Trophoblast cell (in vitro differentiated cells and primary cell): ENCODE measurements around the gene ARHGEF26.

Source experiments
- DNase-seq, 2 donors: peaks; one replicate each; pipeline ENCODE4 v3.0.0-alpha.2; 2016
- H2AFZ ChIP-seq: 2 replicates; pipeline ENCODE4 v1.6.1; 2013; ENCODE audit warnings: low read length, moderate library complexity, mild to moderate bottlenecking; ENCODE audit not compliant: insufficient read depth, poor library complexity
- H2AK5ac ChIP-seq: 2 replicates; pipeline ENCODE4 v1.6.1; 2013; ENCODE audit warnings: mild to moderate bottlenecking, low read length
- H2BK120ac ChIP-seq: 2 replicates; pipeline ENCODE4 v1.6.1; 2013; ENCODE audit warnings: low read length, mild to moderate bottlenecking, moderate library complexity; ENCODE audit not compliant: insufficient read depth, poor library complexity
- H2BK12ac ChIP-seq: 2 replicates; pipeline ENCODE4 v1.6.1; 2013; ENCODE audit warnings: mild to moderate bottlenecking, low read length, moderate library complexity
- H2BK5ac ChIP-seq: 2 replicates; pipeline ENCODE4 v1.6.1; 2013; ENCODE audit warnings: low read length, low read depth, moderate library complexity, mild to moderate bottlenecking; ENCODE audit not compliant: poor library complexity
- H3K14ac ChIP-seq: 2 replicates; pipeline ENCODE4 v1.6.1; 2013; ENCODE audit warnings: mild to moderate bottlenecking, low read length
- H3K18ac ChIP-seq: 2 replicates; pipeline ENCODE4 v1.6.1; 2013; ENCODE audit warnings: mild to moderate bottlenecking, low read length
- H3K23ac ChIP-seq: 2 replicates; pipeline ENCODE4 v1.6.1; 2013; ENCODE audit warnings: low read length
- H3K27ac ChIP-seq: 2 replicates; pipeline ENCODE4 v1.5.1; 2013; ENCODE audit warnings: low read depth, mild to moderate bottlenecking, inconsistent platforms, low read length, moderate library complexity
- H3K27me3 ChIP-seq: 2 replicates; pipeline ENCODE4 v1.6.1; 2013; ENCODE audit warnings: inconsistent platforms, mild to moderate bottlenecking, low read length, moderate library complexity; ENCODE audit not compliant: insufficient read depth
- H3K36me3 ChIP-seq, 2 experiments: 1 replicate in 1 of 2; 2 replicates in 1 of 2; pipeline ENCODE4 v1.6.1; 2013; ENCODE audit warnings: low read length in 2 of 2, mild to moderate bottlenecking in 2 of 2, moderate library complexity in 1 of 2; ENCODE audit not compliant: insufficient read depth in 2 of 2, control insufficient read depth in 1 of 2
- H3K4ac ChIP-seq: 2 replicates; pipeline ENCODE4 v1.6.1; 2013; ENCODE audit warnings: low read depth, mild to moderate bottlenecking, low read length, moderate library complexity
- H3K4me1 ChIP-seq, 2 experiments: 1 replicate in 1 of 2; 2 replicates in 1 of 2; pipeline ENCODE4 v1.6.1; 2013; ENCODE audit warnings: low read length in 2 of 2, mild to moderate bottlenecking in 2 of 2, moderate library complexity in 1 of 2; ENCODE audit not compliant: insufficient read depth in 2 of 2, control insufficient read depth in 1 of 2
- H3K4me2 ChIP-seq: 2 replicates; pipeline ENCODE4 v1.6.1; 2013; ENCODE audit warnings: inconsistent platforms, mild to moderate bottlenecking, low read length, moderate library complexity
- H3K4me3 ChIP-seq: 2 replicates; pipeline ENCODE4 v1.5.1; 2013; ENCODE audit warnings: mild to moderate bottlenecking, low read depth, low read length, inconsistent platforms
- H3K79me1 ChIP-seq: one replicate; pipeline ENCODE4 v1.6.1; 2013; ENCODE audit warnings: low read length
- H3K79me2 ChIP-seq: 2 replicates; pipeline ENCODE4 v1.6.1; 2013; ENCODE audit warnings: low read length, mild to moderate bottlenecking; ENCODE audit not compliant: control insufficient read depth, insufficient read depth, poor library complexity
- H3K9ac ChIP-seq: 2 replicates; pipeline ENCODE4 v1.6.1; 2013; ENCODE audit warnings: mild to moderate bottlenecking, low read length
- H3K9me3 ChIP-seq: 2 replicates; pipeline ENCODE4 v1.6.1; 2013; ENCODE audit warnings: low read depth, mild to moderate bottlenecking, control low read depth, inconsistent platforms, low read length; ENCODE audit not compliant: insufficient read depth
- H4K12ac ChIP-seq: 2 replicates; pipeline ENCODE4 v1.6.1; 2013; ENCODE audit warnings: low read depth, mild to moderate bottlenecking, low read length, moderate library complexity
- H4K8ac ChIP-seq: 2 replicates; pipeline ENCODE4 v1.6.1; 2013; ENCODE audit warnings: low read depth, mild to moderate bottlenecking, low read length, moderate library complexity
- H4K91ac ChIP-seq: one replicate; pipeline ENCODE4 v1.6.1; 2013; ENCODE audit warnings: low read depth, mild to moderate bottlenecking, low read length, moderate library complexity
- WGBS: extraction: QIAGEN DNeasy Blood & Tissue Kit; methylation state at CpG from one replicate; pipeline ENCODE4 v1.1.7; 2013; ENCODE audit warnings: missing lambda C conversion rate; ENCODE audit not compliant: insufficient read length, insufficient coverage; ENCODE audit errors: extremely low coverage; 5-methylcytosine and 5-hydroxymethylcytosine counted together

ARHGEF26 gene

DNA sequence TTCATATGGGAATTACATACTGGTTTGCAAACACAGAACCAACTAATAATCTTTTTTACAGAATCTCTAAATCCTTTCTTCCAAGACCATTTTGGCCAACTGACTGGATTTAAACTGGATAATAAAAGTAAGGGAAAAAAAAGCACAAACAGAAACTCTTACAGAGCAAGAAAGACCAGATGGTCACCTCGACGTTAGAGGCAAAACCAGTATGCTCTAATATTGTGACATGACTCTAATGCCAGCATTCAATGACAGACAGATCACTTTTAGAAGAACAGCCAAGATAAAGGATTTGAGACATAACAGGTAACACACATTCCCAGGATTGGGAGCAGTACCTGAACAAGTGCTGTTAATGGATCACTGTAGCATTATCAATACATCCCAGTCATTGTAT is 152.2 kb downstream of the ARHGEF26 start:
- no peak overlapping the region for H2BK12ac ChIP-seq
- no peak overlapping the region for H4K12ac ChIP-seq
- no peak overlapping the region for H4K91ac ChIP-seq
- no peak overlapping the region for H3K23ac ChIP-seq
- no peak overlapping the region for H3K27ac ChIP-seq
- H2AFZ ChIP-seq = no peak overlapping the region
- no peak overlapping the region for H3K18ac ChIP-seq
- no peaks in the 10 kb centered on the region for H3K79me2 ChIP-seq
- no CpG with 5 or more reads among the region's 2 CpGs for WGBS
- no peak overlapping the region for H3K4me2 ChIP-seq
- no peak overlapping the region for H3K4ac ChIP-seq
- H3K14ac ChIP-seq = no peak overlapping the region
- no peaks in the 10 kb centered on the region for H3K4me1 ChIP-seq
- no peaks in the 10 kb centered on the region for H3K79me1 ChIP-seq
- H4K8ac ChIP-seq = no peak overlapping the region
- H3K4me3 ChIP-seq = no peak overlapping the region
- no peaks in the 10 kb centered on the region for H3K9me3 ChIP-seq
- peak in 1 of 2 donors; percentile 23 for DNase-seq
- H3K36me3 ChIP-seq = peaks cover 12 to 15% of the 10 kb centered on the region in 2 experiments
- H2BK120ac ChIP-seq = no peak overlapping the region
- no peak overlapping the region for H3K9ac ChIP-seq
- no peak overlapping the region for H2AK5ac ChIP-seq
- no peak overlapping the region for H2BK5ac ChIP-seq
- H3K27me3 ChIP-seq = no peaks in the 10 kb centered on the region

DNA sequence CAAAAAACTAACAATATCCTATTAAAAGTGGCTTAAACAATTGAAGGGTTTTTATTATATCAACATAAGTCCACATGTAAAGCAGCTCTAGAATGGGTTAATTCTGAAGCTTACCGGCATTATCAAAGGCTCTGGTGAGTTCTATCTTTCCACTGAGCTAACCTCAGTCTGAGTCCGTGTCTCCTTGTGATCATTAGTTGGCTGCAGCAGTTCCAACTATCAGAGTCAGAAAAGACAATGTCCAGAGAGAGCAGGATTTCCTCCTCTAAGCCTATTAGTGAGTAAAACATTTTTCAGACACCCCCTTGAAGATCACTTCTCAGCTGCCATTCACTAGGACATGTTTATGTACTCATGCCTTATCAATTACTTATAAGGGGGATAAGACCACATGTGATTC is 153.2 kb downstream of the ARHGEF26 start:
- Histone ChIP-seq H4K91ac (no peak overlapping the region), H4K12ac (no peak overlapping the region), H3K18ac (no peak overlapping the region), H3K4me1 (no peaks in the 10 kb centered on the region), H3K23ac (no peak overlapping the region), H2BK12ac (no peak overlapping the region), H3K4me3 (no peak overlapping the region), H2AFZ (no peak overlapping the region), H3K14ac (no peak overlapping the region), H2AK5ac (no peak overlapping the region), H2BK5ac (no peak overlapping the region), H3K9ac (no peak overlapping the region), H3K4ac (no peak overlapping the region), H3K79me1 (no peaks in the 10 kb centered on the region), H3K9me3 (no peaks in the 10 kb centered on the region), H4K8ac (no peak overlapping the region), H3K36me3 (peaks cover 17 to 20% of the 10 kb centered on the region in 2 experiments), H3K27me3 (no peaks in the 10 kb centered on the region), H3K27ac (no peak overlapping the region), H3K79me2 (no peaks in the 10 kb centered on the region), H2BK120ac (no peak overlapping the region), H3K4me2 (no peak overlapping the region)
- WGBS = no CpG with 5 or more reads among the region's 2 CpGs
- DNase-seq = no peak

DNA sequence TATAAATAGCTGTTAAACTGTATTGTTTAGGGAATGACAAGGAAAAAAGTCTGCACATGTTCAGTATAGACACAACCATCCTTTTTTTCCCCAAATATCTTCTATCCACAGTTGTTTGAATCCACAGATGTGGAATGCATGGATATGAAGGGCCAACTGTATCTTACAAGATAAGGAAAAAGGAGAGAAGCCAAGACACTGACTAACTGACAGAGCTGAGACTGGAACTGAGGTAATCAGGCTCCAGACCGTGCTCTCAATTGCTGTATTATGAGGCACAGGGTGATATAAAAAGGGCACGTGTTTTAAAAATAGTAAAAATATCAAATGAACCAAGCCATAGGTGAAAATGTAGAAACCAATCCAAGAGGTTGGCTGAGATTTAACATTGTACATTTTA is 154.1 kb downstream of the ARHGEF26 start:
- Histone ChIP-seq H3K4me2 (no peak overlapping the region), H3K23ac (no peak overlapping the region), H3K18ac (no peak overlapping the region), H3K27ac (no peak overlapping the region), H2BK5ac (no peak overlapping the region), H3K79me1 (no peaks in the 10 kb centered on the region), H4K91ac (no peak overlapping the region), H2AFZ (no peak overlapping the region), H3K4me1 (no peaks in the 10 kb centered on the region), H3K9ac (no peak overlapping the region), H3K4me3 (no peak overlapping the region), H3K36me3 (peaks cover 15 to 18% of the 10 kb centered on the region in 2 experiments), H2BK12ac (no peak overlapping the region), H4K12ac (no peak overlapping the region), H2BK120ac (no peak overlapping the region), H3K4ac (no peak overlapping the region), H2AK5ac (no peak overlapping the region), H3K79me2 (no peaks in the 10 kb centered on the region), H3K14ac (no peak overlapping the region), H3K27me3 (no peaks in the 10 kb centered on the region), H4K8ac (no peak overlapping the region), H3K9me3 (no peaks in the 10 kb centered on the region)
- no peak for DNase-seq
- WGBS = no CpG with 5 or more reads among the region's 2 CpGs

DNA sequence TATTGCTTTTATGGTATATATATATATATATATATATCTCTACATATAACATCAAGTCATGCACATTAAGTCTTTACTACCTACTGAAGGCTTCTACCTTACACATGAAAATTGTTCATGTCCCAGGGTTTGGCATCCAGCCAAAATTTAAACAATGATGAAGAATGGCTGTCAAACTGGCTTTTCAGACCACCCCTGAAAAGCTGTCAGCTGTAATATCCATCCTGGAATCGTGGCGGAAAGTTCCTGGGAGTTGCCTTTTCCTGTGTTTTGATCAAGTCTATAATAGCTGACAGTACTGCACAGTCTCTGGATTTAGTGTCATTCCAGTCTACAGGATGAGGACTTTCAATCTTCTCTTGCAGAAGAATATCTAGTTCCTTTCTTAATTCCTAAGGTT is 154.8 kb downstream of the ARHGEF26 start:
- Histone ChIP-seq H3K27me3 (no peaks in the 10 kb centered on the region), H3K14ac (no peak overlapping the region), H3K4me2 (no peak overlapping the region), H3K36me3 (peaks cover 13 to 17% of the 10 kb centered on the region in 2 experiments), H3K23ac (no peak overlapping the region), H3K79me2 (no peaks in the 10 kb centered on the region), H3K9ac (no peak overlapping the region), H2AFZ (no peak overlapping the region), H4K91ac (no peak overlapping the region), H3K9me3 (no peaks in the 10 kb centered on the region), H4K8ac (no peak overlapping the region), H2BK12ac (no peak overlapping the region), H3K4ac (no peak overlapping the region), H3K79me1 (no peaks in the 10 kb centered on the region), H3K4me1 (no peaks in the 10 kb centered on the region), H2BK5ac (no peak overlapping the region), H3K27ac (no peak overlapping the region), H3K4me3 (no peak overlapping the region), H3K18ac (no peak overlapping the region), H2BK120ac (no peak overlapping the region), H4K12ac (no peak overlapping the region), H2AK5ac (no peak overlapping the region)
- WGBS = no CpG with 5 or more reads among the region's 2 CpGs
- DNase-seq = no peak
